Iris pigment epithelial cell (primary cell): ENCODE results near the gene MEIS1.

Source experiments
- DNase-seq: peaks from one replicate; pipeline ENCODE4 v3.0.0-alpha.2; 2011; ENCODE audit warnings: low read depth

The MEIS1 gene

DNA sequence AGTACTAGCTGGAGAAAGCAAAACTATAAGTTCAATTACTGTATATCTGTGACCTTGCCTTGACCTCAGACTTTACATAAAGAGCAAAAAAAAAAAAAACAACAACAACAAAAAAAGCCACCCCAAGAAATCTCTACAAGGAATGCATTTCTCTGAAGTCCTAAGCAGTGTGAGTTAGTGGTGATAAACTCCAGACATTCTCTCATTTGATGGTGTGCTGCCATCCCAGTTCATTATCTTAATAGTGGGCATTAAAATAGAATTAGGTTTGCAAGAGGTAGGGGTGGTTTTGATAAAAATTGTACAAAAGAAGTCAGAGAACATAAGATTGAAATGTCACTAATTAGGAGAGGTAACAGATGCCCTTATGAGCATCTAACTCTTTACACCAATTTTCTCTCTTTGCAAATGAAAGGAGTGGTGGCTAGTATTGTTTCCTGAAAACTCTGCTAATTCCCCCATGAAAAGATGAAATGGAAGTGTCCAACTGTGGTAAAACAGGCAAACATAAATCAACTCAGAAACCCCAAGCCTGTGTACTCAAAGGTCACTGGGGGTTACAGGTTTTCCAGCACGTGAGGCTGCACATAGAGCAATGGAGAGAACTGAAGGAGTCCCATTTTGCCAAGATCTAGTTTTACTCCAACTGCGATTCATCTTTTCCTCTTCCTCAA is 131.9 kb downstream of the MEIS1 start:
- DNase-seq = no peak

DNA sequence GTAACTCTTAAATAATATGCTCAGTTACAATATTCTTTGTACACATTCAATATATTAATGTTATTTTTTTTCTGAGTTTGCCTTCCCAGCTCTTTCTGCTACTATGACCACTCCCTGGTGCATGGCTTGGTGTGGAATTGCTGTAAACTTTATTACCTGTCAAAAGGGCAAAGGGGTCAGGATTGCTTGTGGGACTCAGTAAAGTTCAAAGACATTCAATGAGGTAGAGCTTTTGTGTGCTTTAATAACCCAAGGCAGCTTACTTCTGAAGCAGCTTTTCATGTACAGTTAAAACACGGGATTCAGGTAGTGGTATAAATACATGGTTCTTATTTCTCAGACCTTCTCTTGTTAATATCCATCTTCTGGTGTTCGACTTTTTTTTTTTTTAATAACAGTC is 132.8 kb downstream of the MEIS1 start:
- DNase-seq = no peak

DNA sequence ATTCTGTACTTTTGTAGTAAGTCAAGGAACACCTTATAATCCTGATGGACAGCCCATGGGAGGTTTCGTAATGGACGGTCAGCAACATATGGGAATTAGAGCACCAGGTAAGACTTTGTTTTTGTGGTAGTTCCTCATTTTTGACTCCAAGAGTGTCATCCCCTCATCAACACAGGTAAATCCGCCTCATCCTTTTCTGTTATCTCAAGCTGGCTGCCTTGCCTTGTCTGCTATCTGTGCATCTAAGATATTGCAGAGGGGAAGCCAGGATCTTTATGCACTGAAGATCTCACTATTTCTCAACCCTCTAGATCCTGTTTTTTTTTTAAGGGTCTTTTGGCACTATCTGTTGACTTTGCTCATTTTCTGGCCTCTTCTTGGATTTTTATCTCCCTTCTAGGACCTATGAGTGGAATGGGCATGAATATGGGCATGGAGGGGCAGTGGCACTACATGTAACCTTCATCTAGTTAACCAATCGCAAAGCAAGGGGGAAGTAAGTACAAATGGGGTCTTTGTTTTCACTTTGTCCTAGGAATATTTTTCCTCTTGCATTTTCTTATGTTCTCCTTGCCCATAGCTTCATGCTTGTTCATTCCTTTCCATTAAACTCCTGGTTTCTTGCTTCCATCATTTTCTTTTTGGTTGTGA is 133.8 kb downstream of the MEIS1 start:
- no peak for DNase-seq

DNA sequence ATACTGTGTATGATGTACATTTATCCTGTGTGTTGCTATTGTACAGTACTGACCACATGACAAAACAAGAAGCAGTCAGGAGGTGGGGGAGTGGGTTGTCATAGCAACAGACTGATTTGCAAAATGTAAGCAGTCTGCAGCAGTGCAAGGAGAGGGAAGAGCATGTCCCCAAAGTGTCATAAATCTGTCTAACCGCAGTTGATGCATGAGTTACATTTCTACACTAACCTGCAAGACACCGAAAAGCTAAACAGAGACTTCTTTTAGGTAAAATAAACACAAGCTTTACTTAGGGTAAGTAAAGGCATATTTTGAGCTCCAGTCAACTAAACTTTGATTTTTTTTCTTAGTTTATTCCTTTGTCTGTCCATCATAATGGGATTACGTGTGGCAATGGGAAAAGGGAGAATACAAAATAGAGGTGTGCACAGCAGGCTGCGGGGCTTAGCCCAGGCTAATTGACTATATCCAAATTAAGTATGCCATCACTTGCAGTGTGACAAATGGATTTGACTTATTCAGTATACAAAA is 134.5 kb downstream of the MEIS1 start:
- no peak for DNase-seq

DNA sequence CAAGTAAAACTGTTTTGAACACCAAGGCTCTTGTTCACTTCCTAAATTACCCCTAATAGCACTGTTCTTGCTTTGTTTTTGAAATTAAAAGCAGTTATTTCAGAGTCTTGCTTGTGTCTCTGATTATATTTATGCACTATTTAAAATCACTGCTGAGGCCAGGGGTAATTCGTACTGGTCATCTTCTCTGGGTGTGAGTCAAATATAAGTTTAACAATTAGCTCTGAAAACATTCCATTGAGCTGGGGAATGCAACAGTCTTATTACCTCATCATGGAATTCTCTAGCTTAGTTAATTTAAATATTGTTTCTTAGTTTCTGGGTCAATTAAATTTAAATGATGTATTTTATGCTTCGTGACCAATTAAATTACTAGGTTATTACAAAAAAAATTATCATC is 135.0 kb downstream of the MEIS1 start:
- no peak for DNase-seq

DNA sequence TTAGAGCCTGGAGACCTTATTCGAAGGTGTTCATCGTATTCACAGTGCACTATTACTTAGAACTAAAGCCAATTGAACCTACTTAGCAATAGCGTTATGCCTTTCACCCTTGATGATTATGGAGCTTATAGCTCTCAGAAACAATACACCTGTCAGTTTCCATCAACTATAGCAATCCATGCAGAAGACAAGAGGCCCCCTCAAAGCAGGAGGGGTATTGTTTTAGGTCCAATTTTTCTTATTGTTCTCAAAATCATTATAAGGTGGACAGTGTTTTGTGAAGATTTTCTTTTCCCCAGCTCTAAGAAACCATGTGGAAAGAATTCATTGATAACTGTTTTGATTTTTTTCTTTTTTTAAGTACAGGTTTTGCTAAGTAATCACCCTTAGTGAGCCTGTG is 135.5 kb downstream of the MEIS1 start:
- DNase-seq = no peak

DNA sequence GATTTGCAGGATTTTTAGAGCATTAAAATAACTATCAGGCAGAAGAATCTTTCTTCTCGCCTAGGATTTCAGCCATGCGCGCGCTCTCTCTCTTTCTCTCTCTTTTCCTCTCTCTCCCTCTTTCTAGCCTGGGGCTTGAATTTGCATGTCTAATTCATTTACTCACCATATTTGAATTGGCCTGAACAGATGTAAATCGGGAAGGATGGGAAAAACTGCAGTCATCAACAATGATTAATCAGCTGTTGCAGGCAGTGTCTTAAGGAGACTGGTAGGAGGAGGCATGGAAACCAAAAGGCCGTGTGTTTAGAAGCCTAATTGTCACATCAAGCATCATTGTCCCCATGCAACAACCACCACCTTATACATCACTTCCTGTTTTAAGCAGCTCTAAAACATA is 137.0 kb downstream of the MEIS1 start:
- no peak for DNase-seq

DNA sequence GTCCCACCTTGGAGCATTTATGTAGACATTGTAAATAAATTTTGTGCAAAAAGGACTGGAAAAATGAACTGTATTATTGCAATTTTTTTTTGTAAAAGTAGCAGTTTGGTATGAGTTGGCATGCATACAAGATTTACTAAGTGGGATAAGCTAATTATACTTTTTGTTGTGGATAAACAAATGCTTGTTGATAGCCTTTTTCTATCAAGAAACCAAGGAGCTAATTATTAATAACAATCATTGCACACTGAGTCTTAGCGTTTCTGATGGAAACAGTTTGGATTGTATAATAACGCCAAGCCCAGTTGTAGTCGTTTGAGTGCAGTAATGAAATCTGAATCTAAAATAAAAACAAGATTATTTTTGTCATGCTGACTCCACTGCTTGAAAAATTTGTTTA is 137.5 kb downstream of the MEIS1 start:
- DNase-seq = no peak

DNA sequence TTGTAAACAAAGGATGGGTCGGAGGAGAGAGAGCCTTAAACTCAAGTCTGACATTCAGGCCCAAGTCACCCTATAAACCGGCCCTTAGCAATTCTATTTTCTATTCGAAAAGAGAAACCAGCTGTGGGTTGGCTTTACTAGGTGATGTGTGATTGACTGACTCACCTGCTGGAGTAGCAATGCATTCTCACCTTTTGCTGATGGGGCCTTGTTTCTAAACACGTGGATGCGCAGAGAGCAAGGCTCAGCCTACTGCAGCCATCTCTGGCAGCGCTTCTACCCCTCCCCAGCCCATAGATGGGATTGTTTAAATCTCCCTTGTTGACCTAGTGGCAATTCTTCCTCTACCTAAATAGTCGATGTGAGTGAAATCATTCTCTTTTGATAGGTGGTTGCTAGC is 138.5 kb downstream of the MEIS1 start:
- DNase-seq = no peak

DNA sequence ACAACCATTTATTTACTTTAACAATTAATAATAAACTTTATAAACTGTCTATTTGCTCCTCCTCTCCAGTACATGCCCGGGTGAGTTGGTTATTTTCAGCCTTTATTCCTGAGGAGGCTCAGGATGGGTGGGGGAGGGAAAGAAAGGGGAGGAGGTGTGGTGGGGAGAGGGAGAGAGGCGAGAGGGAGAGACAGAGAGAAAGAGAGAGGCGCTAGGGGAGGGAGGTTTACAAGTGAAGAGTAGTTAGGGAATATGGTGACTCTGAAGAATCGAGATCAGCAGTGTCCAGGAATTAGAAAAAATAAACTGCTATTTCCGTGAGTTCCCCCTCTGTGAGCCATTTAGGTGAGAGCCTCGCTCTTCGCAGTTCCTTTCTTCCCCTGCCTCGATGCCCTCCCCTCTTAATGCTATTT is 138.9 kb downstream of the MEIS1 start:
- DNase-seq = no peak

DNA sequence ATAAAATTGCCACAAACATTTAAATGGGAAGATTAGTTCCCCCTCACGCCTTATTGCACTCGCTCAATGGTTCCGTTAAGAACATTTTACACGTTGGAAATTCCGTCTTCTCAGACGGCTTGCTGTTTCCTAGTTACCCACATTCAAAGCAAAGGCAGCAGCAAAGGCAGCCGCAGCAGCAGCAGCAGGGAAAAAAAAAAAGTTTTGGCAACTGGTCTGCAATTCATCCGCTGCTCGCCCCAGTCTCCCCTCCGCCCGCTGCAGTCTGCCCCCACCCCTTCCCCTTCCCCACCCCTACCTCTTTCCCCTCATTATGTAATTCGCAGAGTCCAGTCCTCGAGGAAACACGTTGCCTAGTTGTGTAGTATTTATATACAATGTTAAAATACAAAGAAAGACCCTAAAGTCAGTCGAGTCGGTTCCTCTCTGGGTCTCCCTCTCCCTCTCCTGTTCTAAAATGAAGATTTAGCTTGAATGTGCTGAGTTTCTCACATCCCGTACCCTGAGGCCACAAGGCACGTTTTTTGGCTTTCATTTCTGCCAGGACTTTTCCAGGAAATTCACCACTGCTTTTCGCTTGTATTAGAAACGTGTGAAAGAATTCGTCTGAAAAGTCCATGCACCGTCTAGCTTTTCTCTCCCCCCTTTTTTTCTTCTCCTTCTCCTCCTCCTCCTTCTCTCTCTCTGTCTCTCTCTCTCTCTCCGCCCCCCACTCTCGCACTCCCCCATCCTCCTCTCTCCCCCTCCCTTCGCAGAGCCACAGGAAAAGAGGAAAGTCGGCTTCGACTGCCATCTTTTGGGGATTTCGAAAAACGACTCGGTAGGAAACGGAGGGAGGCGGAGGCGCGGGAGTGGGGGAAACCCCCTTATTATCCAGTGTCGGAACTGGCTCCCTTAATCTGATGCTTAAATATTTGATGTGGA is 140.0 kb downstream of the MEIS1 start:
- peak; percentile 74 for DNase-seq

DNA sequence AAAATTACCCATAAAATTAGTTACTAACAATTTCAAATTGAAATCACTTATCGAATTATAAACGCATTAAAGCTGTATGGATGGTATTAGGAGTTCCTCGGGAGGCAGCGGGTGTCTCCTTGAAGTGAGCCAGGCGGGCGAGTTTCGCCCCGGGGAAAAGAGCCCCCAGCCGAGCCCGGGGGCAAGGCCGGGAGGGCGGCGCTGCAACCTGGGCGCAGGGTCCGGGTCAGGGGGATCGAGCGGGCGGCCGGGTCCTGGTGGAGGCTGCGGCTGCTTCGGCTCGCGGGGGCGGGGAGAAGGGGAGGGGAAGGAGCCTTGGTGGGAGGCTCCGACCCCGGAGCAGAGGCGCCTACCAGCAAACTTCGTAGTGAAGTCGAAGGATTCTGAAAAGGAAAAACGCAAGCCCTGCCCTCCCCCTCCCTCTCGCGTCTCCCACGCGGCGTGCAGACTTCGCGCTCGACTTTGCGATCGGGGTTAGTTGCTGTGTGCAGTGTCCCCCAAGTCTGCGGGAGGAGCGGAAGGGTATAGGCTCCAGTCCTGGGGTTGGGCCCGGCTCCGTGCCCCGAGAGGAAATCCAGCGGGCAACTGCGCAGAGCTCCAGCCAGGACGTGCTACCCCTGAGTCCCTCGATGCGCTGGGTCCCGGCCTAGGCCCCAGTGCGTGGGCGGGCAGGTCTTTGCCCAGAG is 140.8 kb downstream of the MEIS1 start:
- DNase-seq = no peak

DNA sequence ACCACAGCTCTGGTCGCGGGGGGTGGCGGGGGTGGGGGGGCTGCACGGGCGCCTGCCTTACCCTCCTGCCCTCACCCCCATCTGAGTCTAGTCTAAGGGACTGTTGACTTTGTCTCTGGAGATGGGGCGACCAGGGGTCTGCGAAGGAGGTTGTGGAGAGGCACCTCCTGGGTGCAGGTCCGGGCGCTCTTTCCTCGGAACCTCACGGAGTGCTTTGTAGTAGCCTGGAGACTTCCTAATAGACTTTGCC is 141.3 kb downstream of the MEIS1 start:
- no peak for DNase-seq

DNA sequence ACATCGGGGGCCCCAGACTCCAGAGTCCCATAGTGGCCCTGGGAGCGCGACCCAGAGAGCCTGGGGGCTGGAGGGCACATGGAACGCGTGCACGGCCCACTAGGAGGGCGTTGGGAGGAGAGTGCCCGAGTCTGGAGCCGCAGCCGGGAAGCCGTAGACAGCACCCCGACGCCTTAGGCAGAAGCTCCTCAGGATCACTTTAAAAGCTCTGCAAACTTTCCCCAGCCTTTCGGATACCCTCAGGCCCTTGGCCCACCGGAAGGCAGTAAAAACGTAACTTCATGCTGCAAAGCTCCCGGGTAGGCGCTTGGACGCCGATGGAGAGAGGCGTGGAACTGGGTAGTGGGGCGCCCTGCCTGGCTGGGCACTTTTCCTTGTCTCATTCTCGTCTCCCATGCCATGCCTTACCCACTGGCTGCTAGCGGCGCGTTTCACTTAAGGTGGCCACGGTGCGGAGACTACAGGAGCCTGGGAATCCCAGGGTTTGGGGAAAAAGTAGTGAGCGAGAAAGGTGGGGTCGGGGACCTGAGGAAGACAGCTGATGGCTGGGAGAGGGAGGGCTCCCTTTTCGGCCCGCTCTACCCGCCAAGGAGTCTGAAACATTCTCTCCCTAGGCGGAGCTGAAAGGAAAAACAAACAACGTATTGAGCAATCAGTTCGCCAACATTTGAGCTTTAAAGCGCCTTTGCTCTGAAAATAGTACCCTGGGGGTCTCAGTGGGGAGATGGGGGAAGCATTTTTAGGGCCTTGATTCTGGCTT is 141.8 kb downstream of the MEIS1 start:
- peak; percentile 52 for DNase-seq

DNA sequence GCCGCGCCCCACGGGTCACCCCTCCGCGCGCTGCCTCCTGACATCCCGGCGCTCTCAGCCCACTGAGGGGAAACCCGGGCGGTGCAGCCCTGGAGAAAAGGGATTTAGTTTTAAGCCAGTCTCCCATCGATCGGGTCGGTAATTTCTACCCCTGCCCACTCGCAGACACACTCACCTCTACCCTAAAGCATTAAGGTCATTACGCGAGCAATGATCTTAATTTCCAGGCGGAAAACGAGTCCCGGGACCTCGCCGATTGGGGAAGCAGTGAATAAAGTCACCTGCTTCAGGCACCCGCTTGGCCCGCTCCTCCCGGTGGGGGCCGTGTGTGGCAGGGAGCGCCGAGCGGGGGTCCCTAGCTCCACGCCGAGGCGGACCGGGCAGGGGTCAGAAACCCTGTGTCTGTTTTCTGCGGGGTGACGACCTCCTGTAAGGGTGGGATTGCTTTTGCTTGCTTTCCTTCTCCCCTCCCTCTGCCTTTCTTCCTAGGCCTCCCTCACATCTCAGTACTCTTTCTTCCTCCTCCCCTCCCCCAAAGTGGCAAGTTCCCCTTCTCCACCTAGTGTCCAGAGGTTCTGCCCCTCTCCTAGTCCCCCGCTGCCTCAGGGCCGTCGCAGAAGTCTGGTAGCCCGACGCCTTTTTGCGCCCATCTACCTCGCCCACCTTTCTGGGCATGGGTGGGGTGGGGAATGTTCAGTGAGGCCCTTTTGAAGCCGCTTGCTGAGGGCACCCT is 142.6 kb downstream of the MEIS1 start:
- no peak for DNase-seq

DNA sequence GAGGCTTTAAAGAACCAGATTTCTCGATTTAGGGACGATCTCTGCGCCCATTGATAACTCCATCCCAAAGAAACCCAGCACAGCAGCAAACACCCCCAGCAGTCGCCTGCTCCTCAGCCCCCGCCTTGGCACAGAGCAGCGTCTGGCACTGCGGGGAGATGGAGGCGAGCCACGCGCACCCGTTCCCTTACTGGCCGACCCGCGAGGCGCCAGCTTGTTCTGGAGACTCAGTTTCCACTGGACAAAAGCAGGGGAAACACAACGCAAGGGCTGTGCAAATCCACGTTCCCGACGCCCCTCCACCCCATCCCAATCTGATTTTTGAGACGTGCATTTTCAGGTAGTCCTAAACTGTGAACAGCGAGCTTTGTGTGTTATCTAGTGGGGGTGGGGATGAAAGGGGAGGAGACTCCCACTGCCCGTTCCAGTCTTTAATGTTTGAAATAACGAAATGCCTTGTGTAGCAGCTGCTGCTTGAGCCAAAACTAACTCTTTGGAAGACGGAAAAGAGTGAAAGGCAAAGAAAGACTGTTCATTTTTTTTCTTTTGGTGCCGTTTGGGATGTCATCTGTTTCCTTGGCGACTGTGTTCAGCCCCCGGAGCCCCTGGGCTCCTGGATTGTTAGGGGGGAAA is 143.2 kb downstream of the MEIS1 start:
- no peak for DNase-seq

DNA sequence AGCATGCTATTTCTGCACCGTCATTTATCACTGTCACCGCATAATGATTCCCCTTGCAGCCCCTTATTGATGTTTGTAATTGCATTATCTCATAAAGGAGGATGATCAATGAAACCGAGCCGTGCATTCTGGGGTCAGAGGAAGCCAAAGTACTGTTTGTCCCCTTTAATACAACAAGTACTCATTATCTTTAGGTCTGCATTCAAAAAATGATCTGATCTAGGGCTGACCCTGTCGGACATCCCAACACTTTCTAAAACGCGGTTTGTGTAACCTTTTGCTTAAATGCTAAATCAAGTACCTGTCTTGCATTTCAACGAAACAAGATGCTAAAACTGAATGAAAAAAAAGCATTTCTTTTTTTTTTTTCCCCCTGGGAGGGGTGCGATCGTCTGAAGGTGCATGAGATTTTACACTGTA is 143.8 kb downstream of the MEIS1 start:
- DNase-seq = no peak

DNA sequence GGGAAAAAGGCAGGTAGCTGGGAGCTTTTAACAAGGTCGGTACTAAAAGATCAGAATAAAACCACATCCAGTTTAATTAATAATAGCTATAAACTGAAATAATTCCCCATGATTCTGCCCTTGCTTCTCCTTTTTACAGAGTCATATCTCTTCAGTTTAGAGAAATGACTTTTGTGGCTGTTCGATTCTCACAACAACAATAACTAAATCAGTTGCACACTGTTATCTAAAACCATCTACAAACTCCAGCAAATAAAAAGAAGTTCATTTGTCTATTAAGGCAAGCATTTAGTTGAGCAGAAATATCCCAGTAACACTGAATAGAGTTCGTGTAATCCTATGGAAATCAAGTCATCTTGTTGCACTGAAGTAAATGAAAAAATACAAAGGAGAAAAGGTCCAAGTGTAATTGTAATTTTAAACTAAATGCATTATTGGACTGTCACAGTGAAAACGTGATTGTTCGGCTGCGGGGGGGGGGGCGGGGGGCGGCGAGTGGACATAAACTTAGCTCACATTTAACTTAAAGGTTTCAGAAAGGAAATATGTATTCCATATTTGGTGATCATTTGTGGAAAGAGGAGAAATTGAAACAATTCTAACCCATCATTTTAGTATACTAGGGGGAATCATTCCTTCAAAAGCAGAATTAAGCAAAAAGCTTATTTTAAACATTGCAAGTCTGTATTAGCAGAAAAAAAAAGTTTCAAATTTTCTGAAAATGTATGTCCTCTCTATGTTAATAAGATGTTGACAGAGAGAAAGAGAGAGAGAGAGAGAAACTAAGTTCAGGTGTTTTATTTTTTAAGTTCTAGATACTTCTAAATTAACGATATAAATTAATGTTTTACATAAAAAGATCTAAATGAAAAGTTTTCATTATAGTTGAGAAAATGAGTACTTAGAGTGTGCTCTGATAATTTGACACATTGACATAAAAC is 144.5 kb downstream of the MEIS1 start:
- DNase-seq = no peak
